Measurements from ENCODE around the gene MIA2. TPM values are rescaled to one million over a fixed set of nuclear protein-coding genes. Genes with fewer than 3 reads are reported as not detected.

Gene MIA2
- total and polyA plus RNA-seq, 4 donors, result 39.2 to 106 (median 56.4) TPM

- TF ChIP-seq JUND (IDR thresholded peaks at IDR 0.05) (no peak), TAF1 (conservative IDR thresholded peaks at IDR 0.05) (no peak)
These were observed 82.2 kb downstream of the MIA2 start (continued) for GRCh38 chr14:39315859-39316444.

- peak; percentile 48 to 78 for TF ChIP-seq RXRA (IDR thresholded peaks at IDR 0.05)
- peak; percentile 38 for TF ChIP-seq HNF4G (IDR thresholded peaks at IDR 0.05)
- TF ChIP-seq GABPA (IDR thresholded peaks at IDR 0.05 in 1 of 2, conservative IDR thresholded peaks at IDR 0.05 in 1 of 2), result no peak
- no peak for TF ChIP-seq YY1 (IDR thresholded peaks at IDR 0.05)
- TF ChIP-seq HNF4A (conservative IDR thresholded peaks at IDR 0.05), result peak; percentile 71 to 94
- Histone ChIP-seq H3K4me3 (ENCODE audit: low read depth in 1 of 3, low read length in 3 of 3) (no peak overlapping the region), H3K36me3 (ENCODE audit: control insufficient read depth in 4 of 4, insufficient read depth in 3 of 4, low read depth in 1 of 4, low read length in 3 of 4) (peaks cover 3 to 38% (median 24%) of the 10 kb centered on the region in 4 donors), H3K9me3 (ENCODE audit: control insufficient read depth in 4 of 4, low read length in 3 of 4) (no peaks in the 10 kb centered on the region), H3K27me3 (ENCODE audit: control insufficient read depth in 4 of 4, insufficient read depth in 4 of 4, low read length in 3 of 4) (no peaks in the 10 kb centered on the region), H3K9ac (ENCODE audit: low read depth in 1 of 2, low read length in 2 of 2) (no peak overlapping the region), H3K4me1 (ENCODE audit: control insufficient read depth in 4 of 4, insufficient read depth in 4 of 4, low read length in 3 of 4) (peaks cover 0 to 7% (median 1%) of the 10 kb centered on the region in 4 donors), H3K27ac (ENCODE audit: low read depth in 1 of 2, low read length in 2 of 2) (no peak overlapping the region)
- no peak for DNase-seq (ENCODE audit: low spot score)
- 86% methylated on average over 8 of the region's 8 CpGs for WGBS
These were observed 83.3 kb downstream of the MIA2 start for GRCh38 chr14:39316830-39317553.

GRCh38 chr14:39318574-39318973 lies 84.9 kb downstream of the MIA2 start:
- Histone ChIP-seq H3K9ac (ENCODE audit: low read depth in 1 of 2, low read length in 2 of 2) (no peak overlapping the region), H3K36me3 (ENCODE audit: control insufficient read depth in 4 of 4, insufficient read depth in 3 of 4, low read depth in 1 of 4, low read length in 3 of 4) (peaks cover 6 to 51% (median 31%) of the 10 kb centered on the region in 4 donors), H3K9me3 (ENCODE audit: control insufficient read depth in 4 of 4, low read length in 3 of 4) (no peaks in the 10 kb centered on the region), H3K27ac (ENCODE audit: low read depth in 1 of 2, low read length in 2 of 2) (no peak overlapping the region), H3K4me1 (ENCODE audit: control insufficient read depth in 4 of 4, insufficient read depth in 4 of 4, low read length in 3 of 4) (peaks cover 0 to 7% (median 1%) of the 10 kb centered on the region in 4 donors), H3K4me3 (ENCODE audit: low read depth in 1 of 3, low read length in 3 of 3) (no peak overlapping the region), H3K27me3 (ENCODE audit: control insufficient read depth in 4 of 4, insufficient read depth in 4 of 4, low read length in 3 of 4) (no peaks in the 10 kb centered on the region)
- 95% methylated on average over 2 of the region's 2 CpGs for WGBS
- DNase-seq (ENCODE audit: low spot score), result no peak
- TF ChIP-seq RXRA (IDR thresholded peaks at IDR 0.05) (no peak), FOXA2 (IDR thresholded peaks at IDR 0.05) (no peak), TAF1 (conservative IDR thresholded peaks at IDR 0.05) (no peak), ZBTB33 (IDR thresholded peaks at IDR 0.05) (no peak), FOXA1 (IDR thresholded peaks at IDR 0.05) (no peak), RAD21 (IDR thresholded peaks at IDR 0.05) (no peak), SP1 (IDR thresholded peaks at IDR 0.05) (no peak), HNF4A (conservative IDR thresholded peaks at IDR 0.05) (no peak), JUND (IDR thresholded peaks at IDR 0.05) (no peak), CTCF (IDR thresholded peaks at IDR 0.05; ENCODE audit: low read depth, low read length, missing input control) (no peak), YY1 (IDR thresholded peaks at IDR 0.05) (no peak), MAX (IDR thresholded peaks at IDR 0.05) (no peak), ATF3 (IDR thresholded peaks at IDR 0.05) (no peak), NR2F2 (IDR thresholded peaks at IDR 0.05) (no peak), GABPA (IDR thresholded peaks at IDR 0.05 in 1 of 2, conservative IDR thresholded peaks at IDR 0.05 in 1 of 2) (no peak)

Measured in liver (tissue), 9 donors.